Osteoblast (primary cell): ENCODE data around the gene NCF2. TPM values are rescaled to one million over a fixed set of nuclear protein-coding genes. Genes with fewer than 3 reads are reported as not detected.

Experiments used
- DNase-seq: peaks from one replicate; pipeline ENCODE4 v3.0.0; 2011; ENCODE audit warnings: low spot score, mixed read lengths; ENCODE audit not compliant: insufficient read length; ENCODE audit errors: missing footprints
- H2AFZ ChIP-seq: 2 replicates; pipeline ENCODE4 v1.6.0; 2011; ENCODE audit warnings: mild to moderate bottlenecking, low read length
- H3K27ac ChIP-seq: 2 replicates; pipeline ENCODE4 v1.5.1; 2011; ENCODE audit warnings: mild to moderate bottlenecking, low read depth, low read length, moderate library complexity
- H3K27me3 ChIP-seq: 2 replicates; pipeline ENCODE4 v1.6.0; 2012; ENCODE audit warnings: mild to moderate bottlenecking, control low read depth, inconsistent platforms, low read length, moderate library complexity; ENCODE audit not compliant: insufficient read depth
- H3K36me3 ChIP-seq: 2 replicates; pipeline ENCODE4 v1.5.1; 2011; ENCODE audit warnings: mild to moderate bottlenecking, low read length, control low read depth, moderate library complexity; ENCODE audit not compliant: insufficient read depth
- H3K4me1 ChIP-seq: 2 replicates; pipeline ENCODE4 v1.5.1; 2011; ENCODE audit warnings: mild to moderate bottlenecking, low read length, control low read depth, moderate library complexity; ENCODE audit not compliant: insufficient read depth
- H3K4me2 ChIP-seq: 2 replicates; pipeline ENCODE4 v1.6.0; 2011; ENCODE audit warnings: mild to moderate bottlenecking, low read length; ENCODE audit not compliant: insufficient read depth
- H3K4me3 ChIP-seq: fragments of 200-600 bp; sonication (generic); 3 replicates; pipeline ENCODE4 v1.5.1; 2012; ENCODE audit warnings: mild to moderate bottlenecking, low read length, inconsistent platforms; ENCODE audit not compliant: insufficient read depth
- H3K79me2 ChIP-seq: 2 replicates; pipeline ENCODE4 v1.6.0; 2012; ENCODE audit warnings: mild to moderate bottlenecking, low read length, control low read depth, inconsistent platforms; ENCODE audit not compliant: insufficient read depth
- H3K9me3 ChIP-seq: 2 replicates; pipeline ENCODE4 v1.5.1; 2011; ENCODE audit warnings: low read depth, low read length, control low read depth
- H4K20me1 ChIP-seq: 2 replicates; pipeline ENCODE4 v1.6.0; 2012; ENCODE audit warnings: mild to moderate bottlenecking, low read length, control low read depth; ENCODE audit not compliant: insufficient read depth
- CTCF ChIP-seq: IDR thresholded peaks from 2 replicates; pipeline ENCODE4 v1.5.1; 2011; ENCODE audit warnings: mild to moderate bottlenecking, low read depth, low read length, moderate library complexity; ENCODE audit errors: extremely low read depth
- total RNA-seq: library from RNA; depleted of rRNA; stranded (reverse); fragments of >200 nt; gene quantifications from 2 replicates; pipeline ENCODE4 v1.2.3, GENCODE V29; 2012

NCF2 gene
- total RNA-seq, 1 donor, result 2.2 TPM

DNA sequence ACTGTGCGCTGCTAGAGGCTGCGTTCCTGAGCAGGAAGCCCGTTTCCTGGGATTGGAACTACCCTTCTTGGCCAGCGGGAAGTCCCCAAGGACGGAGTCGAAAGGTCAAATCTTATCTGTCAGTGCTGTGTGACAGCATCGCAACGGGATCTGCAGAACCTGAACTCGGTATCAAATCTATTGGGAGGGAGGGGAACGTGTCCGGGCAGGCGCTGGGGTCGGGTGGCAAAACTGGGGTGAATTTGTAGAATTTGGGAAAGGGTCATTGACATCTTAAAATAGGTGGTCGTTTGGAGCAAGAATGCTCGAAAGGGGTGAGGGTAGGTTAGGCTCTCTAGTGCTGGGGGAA lies 46.0 kb upstream of the NCF2 start:
- peak overlapping the region; percentile 99 for H2AFZ ChIP-seq
- peaks cover 12% of the 10 kb centered on the region for H4K20me1 ChIP-seq
- no peaks in the 10 kb centered on the region for H3K27me3 ChIP-seq
- peak overlapping the region; percentile 95 for H3K4me2 ChIP-seq
- TF ChIP-seq CTCF, result no peak
- peaks cover 29% of the 10 kb centered on the region for H3K4me1 ChIP-seq
- peaks cover 54% of the 10 kb centered on the region for H3K79me2 ChIP-seq
- peak overlapping the region; percentile 93 for H3K4me3 ChIP-seq
- DNase-seq, result no peak
- peaks cover 9% of the 10 kb centered on the region for H3K36me3 ChIP-seq
- H3K9me3 ChIP-seq, result no peaks in the 10 kb centered on the region
- peak overlapping the region; percentile 46 for H3K27ac ChIP-seq

DNA sequence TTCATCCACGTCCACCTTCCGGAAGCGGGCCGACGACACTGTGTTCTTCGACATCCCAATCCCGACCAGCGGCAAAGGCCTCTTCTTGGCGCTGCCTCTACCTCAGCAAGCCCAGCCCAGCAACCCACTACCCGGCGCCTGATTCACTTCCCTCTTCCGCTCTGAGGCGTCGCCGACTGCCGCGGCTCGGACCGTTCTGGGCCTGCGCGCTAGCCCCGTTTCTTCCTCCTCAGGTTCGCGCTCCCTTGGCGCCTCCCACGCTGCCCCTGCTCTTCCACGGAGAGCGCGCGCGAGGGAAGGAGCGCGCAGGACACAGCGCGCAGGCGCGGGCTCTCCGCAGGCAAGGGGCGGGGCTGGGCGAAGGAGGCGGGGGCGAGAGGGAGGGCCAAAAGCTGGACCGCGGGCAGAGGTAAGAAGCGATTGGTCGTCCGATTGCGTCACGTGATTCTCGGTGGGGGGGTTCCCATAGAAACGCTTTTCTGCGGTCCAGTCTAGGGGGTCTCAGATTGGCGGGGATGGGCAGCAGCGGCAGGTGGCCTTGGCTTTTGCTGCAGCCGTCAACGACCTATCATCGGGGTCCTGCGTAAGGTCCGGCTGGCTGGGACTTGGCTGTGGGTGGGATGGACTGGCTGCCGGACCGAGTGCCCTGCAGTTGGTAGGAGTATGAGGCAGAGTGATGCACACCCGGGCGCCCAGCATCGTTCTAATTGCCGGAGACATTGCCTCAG lies 45.5 kb upstream of the NCF2 start, which contains the start of gene ARPC5:
ARPC5 (minus strand) TSS at position 178 of the 728 bp plus-strand sequence; CDS start at position 54, 124 bp downstream.
- H3K36me3 ChIP-seq, result peaks cover 9% of the 10 kb centered on the region
- no peaks in the 10 kb centered on the region for H3K27me3 ChIP-seq
- no peaks in the 10 kb centered on the region for H3K9me3 ChIP-seq
- H3K4me3 ChIP-seq, result peak within 1 kb of the TSS; percentile 93
- TF ChIP-seq CTCF, result no peak
- H3K4me2 ChIP-seq, result peak within 1 kb of the TSS; percentile 95
- peak; percentile 94 for DNase-seq
- peak within 1 kb of the TSS; percentile 99 for H2AFZ ChIP-seq
- peaks cover 15% of the 10 kb centered on the region for H4K20me1 ChIP-seq
- peaks cover 57% of the 10 kb centered on the region for H3K79me2 ChIP-seq
- peaks cover 34% of the 10 kb centered on the region for H3K4me1 ChIP-seq
- peak within 1 kb of the TSS; percentile 80 for H3K27ac ChIP-seq

- peak overlapping the region; percentile 80 for H2AFZ ChIP-seq
- DNase-seq, result peak; percentile 71
- peaks cover 40% of the 10 kb centered on the region for H3K4me1 ChIP-seq
- H3K4me2 ChIP-seq, result peak overlapping the region; percentile 87
- H3K79me2 ChIP-seq, result peaks cover 63% of the 10 kb centered on the region
- H3K27me3 ChIP-seq, result no peaks in the 10 kb centered on the region
- no peak for TF ChIP-seq CTCF
- H3K36me3 ChIP-seq, result peaks cover 15% of the 10 kb centered on the region
- no peaks in the 10 kb centered on the region for H3K9me3 ChIP-seq
- H3K4me3 ChIP-seq, result peak overlapping the region; percentile 93
- peak overlapping the region; percentile 80 for H3K27ac ChIP-seq
- peaks cover 20% of the 10 kb centered on the region for H4K20me1 ChIP-seq
These were observed 44.9 kb upstream of the NCF2 start for GRCh38 chr1:183635099-183635605.

GRCh38 chr1:183634429-183635065 lies 44.3 kb upstream of the NCF2 start:
- no peaks in the 10 kb centered on the region for H3K27me3 ChIP-seq
- peaks cover 67% of the 10 kb centered on the region for H3K79me2 ChIP-seq
- H3K36me3 ChIP-seq, result peaks cover 21% of the 10 kb centered on the region
- no peak for TF ChIP-seq CTCF
- DNase-seq, result no peak
- H2AFZ ChIP-seq, result no peak overlapping the region
- no peaks in the 10 kb centered on the region for H3K9me3 ChIP-seq
- peak overlapping the region; percentile 87 for H3K4me2 ChIP-seq
- peaks cover 40% of the 10 kb centered on the region for H3K4me1 ChIP-seq
- H4K20me1 ChIP-seq, result peaks cover 20% of the 10 kb centered on the region
- peak overlapping the region; percentile 80 for H3K27ac ChIP-seq
- H3K4me3 ChIP-seq, result peak overlapping the region; percentile 93
